Retinal pigment epithelial cell (primary cell): ENCODE data around the gene SYT2.
"Not testable (repeated sequence)": the region's sequence is repeated elsewhere in the genome, so short reads cannot be mapped to it uniquely, and the experiment has no call there.

Experiments
- DNase-seq: peaks from one replicate; pipeline ENCODE4 v3.0.0-alpha.2; 2010; ENCODE audit warnings: low read depth
- H3K4me3 ChIP-seq: 2 replicates; pipeline ENCODE4 v1.5.1; 2011; ENCODE audit warnings: mild to moderate bottlenecking, low read length, control low read depth, moderate library complexity
- CTCF ChIP-seq: conservative IDR thresholded peaks from 2 replicates; pipeline ENCODE4 v1.5.1; 2011; ENCODE audit warnings: low read depth, low read length, control low read depth, inconsistent platforms

SYT2 gene

GRCh38 chr1:202745323-202745888 lies 35.2 kb upstream of the SYT2 start:
- TF ChIP-seq CTCF: no peak
- DNase-seq: no peak

GRCh38 chr1:202744770-202745169 lies 34.5 kb upstream of the SYT2 start:
- not testable (repeated sequence) for DNase-seq, H3K4me3 ChIP-seq

More at GRCh38 chr1:202745323-202745888, 35.2 kb upstream of the SYT2 start:
- H3K4me3 ChIP-seq: no peak overlapping the region

- H3K4me3 ChIP-seq: no peak overlapping the region
- no peak for DNase-seq
- no peak for TF ChIP-seq CTCF
These were observed 32.2 kb upstream of the SYT2 start for GRCh38 chr1:202742496-202742895.

- no peak for TF ChIP-seq CTCF
- no peak overlapping the region for H3K4me3 ChIP-seq
- DNase-seq: no peak
These were observed 23.0 kb upstream of the SYT2 start for GRCh38 chr1:202733251-202733650.

- H3K4me3 ChIP-seq: no peak overlapping the region
- DNase-seq: no peak
- no peak for TF ChIP-seq CTCF
These were observed 18.7 kb upstream of the SYT2 start for GRCh38 chr1:202728951-202729350.

GRCh38 chr1:202725526-202725925 lies 15.3 kb upstream of the SYT2 start:
- H3K4me3 ChIP-seq: no peak overlapping the region
- TF ChIP-seq CTCF: no peak
- DNase-seq: no peak

- no peak for DNase-seq
- no peak overlapping the region for H3K4me3 ChIP-seq
- TF ChIP-seq CTCF: no peak
These were observed 13.5 kb upstream of the SYT2 start for GRCh38 chr1:202723708-202724107.

- not testable (repeated sequence) for DNase-seq, H3K4me3 ChIP-seq
These were observed 12.8 kb upstream of the SYT2 start for GRCh38 chr1:202723046-202723445.
